Endometrium (tissue), 2 donors: Measurements from ENCODE around the gene PLCB2.

ENCODE experiments used
- FAIRE-seq: peaks from 2 replicates; lab custom pipeline; 2012; peaks lifted over from hg19 to GRCh38; lab: Jason Lieb, UNC
- donor health status: control.
- donor health status: control.

PLCB2 gene

GRCh38 chr15:40250771-40251483 lies 56.8 kb downstream of the PLCB2 start:
- no peak for FAIRE-seq

DNA sequence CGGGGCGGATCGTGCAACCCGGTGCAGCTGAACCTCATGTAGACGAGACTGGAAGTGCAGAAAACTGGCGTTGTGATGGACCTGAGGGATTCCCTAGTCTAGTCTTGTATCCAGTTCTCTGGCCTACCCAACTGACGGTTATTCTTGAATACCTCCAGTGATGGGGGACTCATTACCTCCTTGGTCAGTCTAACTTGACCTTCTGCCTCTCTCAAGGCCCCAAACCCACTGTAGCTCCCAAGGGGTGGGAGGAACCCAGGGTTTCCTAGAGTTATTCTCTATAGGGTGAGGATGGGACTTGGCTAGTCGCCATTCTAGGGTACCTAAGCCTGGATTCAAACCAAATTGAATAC lies 57.5 kb downstream of the PLCB2 start:
- no peak for FAIRE-seq

- no peak for FAIRE-seq
These were observed 58.0 kb downstream of the PLCB2 start for GRCh38 chr15:40249477-40250303.

DNA sequence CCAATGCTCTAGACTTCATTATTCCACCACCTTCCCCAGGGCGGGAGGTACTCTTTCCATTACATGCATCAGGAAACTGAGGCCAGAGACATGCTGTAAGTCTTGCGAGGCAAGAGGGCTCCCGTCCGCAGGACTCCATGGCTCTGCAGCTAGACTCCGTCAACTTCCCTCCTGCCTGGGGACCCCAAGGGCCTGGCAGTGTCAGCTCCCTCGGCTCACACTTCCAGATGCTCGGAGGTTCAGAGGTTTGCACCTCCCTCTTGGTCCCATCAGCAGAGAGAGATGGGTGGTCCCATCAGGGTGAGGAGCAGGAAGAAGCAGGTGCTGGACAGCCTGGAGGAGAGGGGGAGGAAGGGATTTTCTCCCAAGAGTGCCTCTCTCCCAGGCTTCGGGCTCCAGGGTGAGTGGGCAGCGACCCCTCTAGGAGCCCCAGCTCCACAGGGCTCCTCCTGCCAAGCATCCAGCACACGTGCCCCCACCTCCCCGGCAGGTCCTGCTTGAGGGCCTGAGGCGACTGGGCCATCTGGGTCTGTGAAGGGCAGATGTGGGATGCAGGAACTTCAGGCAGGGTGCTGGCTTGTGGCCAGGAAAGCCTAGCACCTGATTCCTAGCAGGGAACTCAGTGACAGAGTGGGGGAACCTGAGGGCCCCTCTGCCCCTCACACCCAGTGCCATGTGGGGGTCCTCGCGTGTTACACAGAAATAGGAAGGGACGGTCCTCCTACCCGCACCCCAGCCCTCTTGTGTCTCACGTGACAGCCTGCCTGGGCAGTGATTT lies 59.5 kb downstream of the PLCB2 start:
- FAIRE-seq, result no peak

DNA sequence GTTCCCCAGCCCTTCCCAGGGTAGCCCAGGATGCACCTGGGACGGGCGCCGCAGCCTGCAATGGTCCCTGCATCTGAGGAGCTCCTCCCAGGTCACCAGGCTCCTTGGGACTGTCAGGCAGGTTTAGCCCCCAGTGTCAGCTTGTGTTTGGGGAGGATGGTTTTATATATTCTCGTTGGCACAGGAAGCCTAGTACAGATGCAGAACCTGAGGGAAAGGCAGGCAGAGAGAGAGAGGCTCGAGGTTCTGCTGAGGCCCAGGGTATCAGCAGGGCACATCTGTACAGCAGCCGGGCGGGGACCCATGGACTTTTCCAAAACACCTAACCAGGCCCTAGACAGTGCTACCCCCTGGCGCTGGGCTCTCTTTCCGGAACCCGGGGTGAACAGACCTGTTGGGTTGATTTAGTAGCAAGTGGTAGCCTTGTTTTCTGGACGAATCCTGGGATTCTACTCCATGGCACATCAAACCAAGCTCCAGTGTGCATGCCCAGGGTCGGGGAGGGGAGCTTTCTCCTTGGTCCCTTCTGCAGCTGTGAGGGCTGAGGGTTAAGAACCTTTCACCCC lies 60.2 kb downstream of the PLCB2 start:
- FAIRE-seq, result no peak

DNA sequence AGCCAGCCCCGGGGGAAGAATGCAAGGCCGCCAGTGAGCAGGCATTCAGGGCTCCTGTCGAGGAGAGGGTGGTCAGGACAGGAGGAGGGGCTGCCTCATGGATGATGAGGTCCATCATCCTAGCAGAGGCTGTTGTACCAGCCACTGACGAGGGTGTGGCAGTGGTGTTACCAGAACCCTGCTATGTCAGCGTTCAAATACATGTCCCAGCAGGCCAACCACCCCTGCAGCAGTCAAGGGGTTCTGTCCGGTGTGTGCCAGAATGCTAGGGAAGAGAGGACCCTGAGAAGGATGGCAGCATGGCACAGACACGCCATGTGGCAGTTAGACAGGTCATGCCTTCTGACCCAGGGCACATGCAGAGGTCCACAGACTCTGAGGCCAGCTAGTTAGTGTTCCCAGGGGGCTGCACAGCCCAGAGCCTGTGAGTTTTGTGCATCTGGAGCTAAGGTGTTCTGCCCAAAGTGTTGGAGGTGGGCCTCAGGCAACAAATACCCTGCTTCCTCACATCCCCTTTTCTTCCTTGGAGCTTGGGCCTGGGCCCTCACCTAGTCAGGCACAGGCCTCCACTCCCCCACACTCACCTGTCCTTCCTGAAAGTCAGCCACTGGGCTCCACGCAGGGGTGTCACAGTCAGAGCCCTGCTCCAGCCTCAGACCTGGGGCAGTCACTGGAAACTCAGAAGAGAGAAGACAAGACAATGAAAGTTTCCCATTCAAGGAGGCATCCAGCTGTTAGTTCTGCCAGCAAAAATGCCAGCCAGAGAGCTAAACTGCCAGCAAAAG lies 61.0 kb downstream of the PLCB2 start:
- no peak for FAIRE-seq

- FAIRE-seq, result no peak
These were observed 61.9 kb downstream of the PLCB2 start for GRCh38 chr15:40245666-40246450.

GRCh38 chr15:40244961-40245523 lies 62.7 kb downstream of the PLCB2 start:
- no peak for FAIRE-seq

DNA sequence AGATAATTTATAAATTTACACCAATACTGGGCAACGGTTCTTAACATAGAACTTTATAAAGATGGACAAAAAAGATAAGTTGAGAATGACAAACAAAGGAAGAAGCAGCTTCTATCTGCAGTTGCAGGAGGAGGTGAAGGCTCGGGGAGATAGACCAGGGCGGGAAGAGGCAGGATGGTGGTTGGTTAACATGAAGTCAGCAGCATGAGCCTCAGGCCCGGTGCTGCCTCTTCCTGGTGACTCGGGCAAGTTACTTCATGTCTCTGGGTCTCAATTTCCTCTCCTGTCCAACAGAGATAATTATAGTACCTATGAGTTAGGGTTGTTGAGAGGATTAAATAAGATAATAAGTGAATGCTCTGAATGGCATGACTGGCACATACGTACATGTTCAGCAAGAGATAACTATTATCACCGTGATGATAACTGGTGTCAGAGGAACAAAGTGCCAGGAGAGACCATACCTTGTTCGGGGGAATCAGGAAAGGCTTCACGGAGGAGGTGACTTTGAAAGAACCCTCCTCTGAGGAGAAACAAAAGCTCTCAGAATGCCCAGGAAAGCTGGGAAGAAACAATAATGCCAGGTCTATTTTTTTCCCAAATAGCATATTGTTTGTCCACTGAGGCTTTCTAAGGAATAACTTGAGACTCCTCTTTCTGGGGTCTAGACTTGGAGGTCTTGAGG lies 64.5 kb downstream of the PLCB2 start:
- no peak for FAIRE-seq

DNA sequence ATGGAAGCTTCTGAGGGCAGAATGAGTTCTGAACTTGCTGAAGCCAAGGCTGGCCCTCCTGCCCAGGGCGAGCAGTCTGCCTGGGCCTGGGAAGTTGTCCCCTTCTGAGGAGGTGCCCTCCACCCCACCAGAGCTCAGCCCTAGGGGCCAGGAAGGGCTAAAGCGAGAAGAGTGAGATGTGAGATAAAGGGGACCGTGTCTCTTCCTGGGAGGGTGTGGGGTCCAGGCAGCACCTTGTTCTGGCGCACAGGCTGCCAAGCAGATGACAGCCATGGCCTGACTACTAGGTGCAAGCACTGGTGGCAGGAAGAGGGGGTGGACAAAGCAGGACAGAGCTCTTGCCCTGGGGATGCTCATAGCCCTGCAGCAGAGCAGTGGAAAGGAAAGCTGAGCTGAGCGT lies 65.1 kb downstream of the PLCB2 start:
- FAIRE-seq, result no peak

- FAIRE-seq, result no peak
These were observed 65.5 kb downstream of the PLCB2 start for GRCh38 chr15:40242213-40242599.

GRCh38 chr15:40241269-40242212 lies 66.2 kb downstream of the PLCB2 start:
- FAIRE-seq, result no peak

DNA sequence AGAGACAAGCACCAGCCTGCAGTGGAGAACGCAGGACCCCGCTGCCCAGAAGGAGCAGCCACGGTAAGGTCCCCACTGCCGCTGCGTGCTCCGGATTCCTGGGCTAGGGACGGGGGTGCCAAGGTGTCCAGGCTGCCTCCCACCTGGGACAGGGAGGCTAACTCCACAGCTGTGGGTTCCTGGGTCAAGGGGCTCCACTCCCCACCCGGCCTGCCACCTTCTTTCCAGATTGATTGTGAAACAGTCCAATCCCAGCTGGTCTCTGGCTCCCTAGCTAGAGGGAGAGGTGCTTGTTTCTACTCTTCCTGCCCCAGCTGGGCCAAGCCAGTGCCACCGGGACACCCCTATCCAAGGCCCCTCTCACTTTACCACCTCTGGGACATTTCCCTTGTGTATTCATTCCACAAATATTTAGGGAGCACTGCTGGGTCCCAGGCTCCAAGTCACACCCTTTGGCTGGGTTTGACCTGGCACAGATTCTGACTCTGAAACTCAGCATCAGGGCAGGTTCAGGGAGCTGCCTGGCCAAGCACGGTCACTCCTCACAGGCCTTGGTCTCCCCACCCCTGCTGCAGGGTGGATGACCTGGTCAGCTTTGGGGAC lies 67.0 kb downstream of the PLCB2 start:
- no peak for FAIRE-seq

- no peak for FAIRE-seq
These were observed 67.8 kb downstream of the PLCB2 start for GRCh38 chr15:40239693-40240618.

- FAIRE-seq, result no peak
These were observed 68.4 kb downstream of the PLCB2 start for GRCh38 chr15:40239404-40239692.

- no peak for FAIRE-seq
These were observed 69.0 kb downstream of the PLCB2 start, which contains the start of gene PAK6 for GRCh38 chr15:40238532-40239403. Gene PAK6, plus strand, starts transcription at chr15:40239063. Its CDS starts 25,723 bp downstream, at chr15:40264786.
